GM12873 (cell line): ENCODE data around the gene CTAGE1.

Source experiments
- CTCF ChIP-seq: IDR thresholded peaks from 2 replicates; pipeline ENCODE4 v1.5.1; 2012; ENCODE audit warnings: low read depth, mild to moderate bottlenecking, moderate library complexity, low read length, control low read depth; ENCODE audit not compliant: insufficient read depth; ENCODE audit errors: missing control alignments

The CTAGE1 gene

GRCh38 chr18:22447792-22448191 is 30.1 kb upstream of the CTAGE1 start:
- no peak for TF ChIP-seq CTCF

GRCh38 chr18:22446911-22447310 is 29.2 kb upstream of the CTAGE1 start:
- no peak for TF ChIP-seq CTCF

GRCh38 chr18:22446325-22446724 is 28.6 kb upstream of the CTAGE1 start:
- TF ChIP-seq CTCF: no peak

GRCh38 chr18:22441638-22442037 is 23.9 kb upstream of the CTAGE1 start:
- TF ChIP-seq CTCF: no peak

- TF ChIP-seq CTCF: no peak
These were observed 21.7 kb upstream of the CTAGE1 start for GRCh38 chr18:22439447-22439846.

- no peak for TF ChIP-seq CTCF
These were observed 18.4 kb upstream of the CTAGE1 start for GRCh38 chr18:22436136-22436535.

- no peak for TF ChIP-seq CTCF
These were observed 17.4 kb upstream of the CTAGE1 start for GRCh38 chr18:22434973-22435608.

GRCh38 chr18:22433956-22434355 is 16.2 kb upstream of the CTAGE1 start:
- no peak for TF ChIP-seq CTCF
